NCI-H82 (cell line): Measurements from ENCODE around the gene WBP2.
A peak's percentile ranks its signal among the peaks of the same experiment; 100 is the strongest.
"Not testable (repeated sequence)": the region's sequence is repeated elsewhere in the genome, so short reads cannot be mapped to it uniquely, and the experiment has no call there.

ENCODE experiments used
- DNase-seq: peaks from one replicate; lab custom pipeline; 2025; lab: John Stamatoyannopoulos, UW

The WBP2 gene

DNA sequence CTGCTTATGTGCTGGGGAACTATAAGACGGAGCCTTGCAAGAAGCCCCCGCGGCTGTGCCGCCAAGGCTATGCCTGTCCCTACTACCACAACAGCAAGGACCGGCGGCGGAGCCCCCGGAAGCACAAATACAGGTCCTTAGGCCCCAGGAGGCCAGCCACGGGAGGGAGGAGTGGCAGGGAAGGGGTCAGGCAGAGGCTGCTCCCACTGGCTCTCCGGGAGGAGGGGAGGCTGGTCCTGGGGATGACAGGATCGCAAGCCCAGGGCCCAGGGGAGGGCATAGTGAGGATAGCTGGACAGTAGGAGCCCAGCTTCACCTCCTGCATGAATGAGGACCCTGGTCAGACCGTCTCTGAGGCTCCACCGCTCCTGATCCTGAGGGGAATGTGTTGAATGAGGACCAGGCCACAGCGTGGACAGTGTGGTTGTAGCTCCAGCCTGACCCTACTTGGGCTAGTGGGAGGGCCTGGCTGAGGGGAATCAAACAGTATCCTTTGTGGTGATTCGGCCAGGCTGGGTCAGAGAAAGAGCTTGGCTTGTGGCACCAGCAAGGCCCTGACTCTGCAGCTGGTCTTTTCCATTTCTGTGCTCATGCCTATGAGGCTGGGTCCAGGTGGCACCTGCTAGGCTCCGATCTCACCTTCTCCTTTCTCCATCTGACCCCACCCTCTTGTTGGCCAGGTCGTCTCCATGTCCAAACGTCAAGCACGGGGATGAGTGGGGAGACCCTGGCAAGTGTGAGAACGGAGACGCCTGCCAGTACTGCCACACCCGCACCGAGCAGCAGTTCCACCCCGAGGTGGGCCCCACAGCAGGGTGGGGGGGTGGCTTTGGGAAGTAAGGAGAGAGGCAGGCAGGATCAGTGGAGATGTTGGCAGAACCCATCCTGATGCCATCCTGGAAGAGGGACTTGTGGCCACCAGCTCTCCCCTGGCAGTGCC, 41.8 kb downstream of the WBP2 start:
- no peak for DNase-seq

DNA sequence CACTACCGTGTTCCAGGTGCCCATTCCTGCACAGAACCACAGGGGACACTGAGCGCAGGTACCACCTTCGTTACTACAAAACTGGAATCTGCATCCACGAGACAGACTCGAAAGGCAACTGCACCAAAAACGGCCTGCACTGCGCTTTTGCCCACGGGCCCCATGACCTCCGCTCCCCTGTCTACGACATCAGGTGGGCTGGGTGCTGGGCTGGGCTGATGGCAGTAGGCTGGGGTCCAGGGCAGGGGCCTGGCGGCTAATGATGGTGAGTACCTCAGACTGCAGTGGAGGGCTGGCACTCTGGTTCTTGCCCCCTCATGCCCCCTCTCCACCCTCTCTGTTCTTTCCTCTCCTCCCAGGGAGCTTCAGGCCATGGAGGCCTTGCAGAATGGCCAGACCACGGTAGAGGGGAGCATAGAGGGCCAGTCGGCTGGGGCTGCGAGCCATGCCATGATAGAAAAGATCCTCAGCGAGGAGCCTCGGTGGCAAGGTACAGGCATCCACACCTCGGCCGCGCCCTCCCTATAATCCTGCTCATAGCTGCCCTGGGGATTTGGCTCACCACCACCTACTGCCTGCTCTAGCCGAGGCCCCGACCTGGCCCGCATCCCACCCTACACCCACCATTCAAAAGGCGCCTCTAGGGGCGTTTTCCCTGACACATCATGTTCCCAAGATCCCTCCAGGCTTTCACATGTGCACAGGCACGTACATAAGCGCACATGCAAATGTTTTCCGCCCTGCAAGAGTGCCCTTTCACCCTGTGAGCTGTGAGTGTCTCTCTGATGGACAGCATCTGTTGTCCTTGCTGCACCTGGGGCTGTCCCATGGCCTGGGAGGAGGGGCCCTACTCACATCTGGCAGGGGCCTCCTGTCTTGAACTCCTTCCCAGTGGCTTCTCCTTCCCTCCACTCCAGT, 42.8 kb downstream of the WBP2 start:
- DNase-seq = no peak

DNA sequence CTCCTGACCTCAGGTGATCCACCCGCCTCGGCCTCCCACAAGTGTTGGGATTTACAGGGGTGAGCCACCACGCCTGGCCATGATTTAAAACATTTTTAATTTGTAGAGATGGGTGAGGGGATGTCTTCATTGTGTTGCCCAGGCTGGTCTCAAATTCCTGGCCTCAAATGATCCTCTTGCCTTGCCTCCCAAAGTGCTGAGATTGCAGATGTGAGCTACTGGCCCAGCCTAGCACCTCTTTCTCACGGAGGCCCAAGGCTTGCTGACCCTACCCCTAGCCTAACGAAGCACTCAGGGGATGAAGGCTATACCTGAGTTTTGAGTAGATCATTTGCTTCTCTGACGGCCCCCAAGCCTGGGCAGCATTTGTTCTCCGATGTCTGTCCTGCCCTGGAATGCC, 44.0 kb downstream of the WBP2 start:
- no peak for DNase-seq

DNA sequence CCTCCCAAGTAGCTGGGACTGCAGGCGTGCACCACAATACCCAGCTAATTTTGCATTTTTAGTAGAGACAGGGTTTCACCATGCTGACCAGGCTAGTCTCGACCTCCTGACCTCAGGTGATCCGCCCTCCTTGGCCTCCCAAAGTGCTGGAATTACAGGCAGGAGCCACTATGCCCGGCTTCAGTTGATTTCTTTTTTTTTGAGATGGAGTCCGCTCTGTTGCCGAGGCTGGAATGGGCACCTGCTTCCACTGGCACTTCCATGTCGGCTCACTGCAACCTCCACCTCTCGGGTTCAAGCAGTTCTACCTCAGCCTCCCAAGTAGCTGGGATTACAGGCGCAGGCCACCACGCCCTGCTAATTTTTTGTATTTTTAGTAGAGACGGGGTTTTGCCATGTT, 44.4 kb downstream of the WBP2 start:
- DNase-seq = not testable (repeated sequence)

DNA sequence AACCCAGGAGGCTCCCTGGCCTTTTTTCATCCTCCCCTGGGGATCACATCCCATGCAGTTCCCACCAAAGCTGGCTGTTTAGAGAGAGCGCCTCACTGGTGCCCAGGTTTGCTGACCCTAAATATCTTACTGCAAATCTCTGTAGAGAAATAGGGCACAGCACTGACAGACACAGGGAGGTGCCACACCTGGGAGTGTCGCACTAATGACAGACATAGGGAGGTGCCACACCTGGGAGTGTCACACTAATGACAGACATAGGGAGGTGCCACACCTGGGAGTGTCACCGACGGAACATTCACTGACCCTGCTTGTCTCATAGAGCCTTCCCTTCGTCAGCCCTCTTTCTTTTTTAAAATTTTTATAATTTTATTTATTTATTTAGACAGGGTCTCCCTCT, 44.9 kb downstream of the WBP2 start:
- peak; percentile 16 for DNase-seq

DNA sequence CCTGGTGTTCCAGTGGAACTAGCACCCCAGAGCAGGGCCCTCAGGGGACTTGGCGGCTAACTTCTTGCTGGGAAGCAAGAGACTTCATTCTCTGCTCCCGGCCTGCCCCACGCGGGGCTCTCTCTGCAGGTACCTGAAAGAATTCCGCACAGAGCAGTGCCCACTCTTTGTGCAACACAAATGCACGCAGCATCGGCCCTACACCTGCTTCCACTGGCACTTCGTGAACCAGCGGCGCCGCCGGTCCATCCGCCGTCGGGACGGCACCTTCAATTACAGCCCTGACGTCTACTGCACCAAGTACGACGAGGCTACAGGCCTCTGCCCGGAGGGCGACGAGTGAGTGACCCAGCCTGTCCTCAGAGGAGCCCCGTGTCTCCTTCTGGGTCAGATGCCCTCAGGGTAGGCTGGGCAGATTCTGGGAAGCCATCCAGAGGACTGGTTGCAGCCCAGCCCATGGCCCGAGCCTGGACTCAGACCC, 45.5 kb downstream of the WBP2 start:
- DNase-seq = no peak

DNA sequence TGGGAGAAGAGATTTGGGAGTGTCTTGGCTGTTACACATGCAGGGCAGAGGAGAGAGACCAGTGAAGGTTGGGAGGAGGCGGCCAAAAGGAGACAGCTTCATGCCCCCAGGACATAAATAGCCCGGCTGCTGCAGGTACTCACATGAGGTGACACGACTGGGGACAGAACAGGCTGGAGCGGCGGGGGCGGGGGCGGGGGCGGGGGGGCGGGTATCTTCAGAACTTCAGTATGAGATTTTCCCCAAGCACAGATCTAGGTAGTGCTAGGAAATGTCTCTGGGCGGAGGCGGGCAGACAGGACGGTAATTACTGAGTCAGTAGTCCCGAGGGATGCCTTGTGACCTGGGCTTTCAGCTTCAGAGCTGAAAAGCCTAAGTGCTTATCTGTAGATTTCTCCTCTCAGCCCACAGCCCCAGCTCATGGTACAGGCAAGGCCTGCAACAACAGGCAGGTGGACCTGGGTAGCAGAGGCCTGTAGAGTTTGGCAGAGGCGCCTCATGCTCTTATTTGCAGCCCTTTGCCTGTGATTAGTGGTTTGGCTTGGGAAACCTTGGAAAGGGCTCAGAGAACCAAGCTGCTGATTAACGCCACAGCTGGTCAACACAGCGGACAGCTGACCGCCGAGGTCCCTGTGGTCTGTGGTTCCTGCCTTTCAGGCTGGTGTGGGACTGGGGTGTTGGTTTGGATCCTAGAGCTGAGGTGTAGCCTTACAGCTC, 46.1 kb downstream of the WBP2 start:
- DNase-seq = peak; percentile 58

DNA sequence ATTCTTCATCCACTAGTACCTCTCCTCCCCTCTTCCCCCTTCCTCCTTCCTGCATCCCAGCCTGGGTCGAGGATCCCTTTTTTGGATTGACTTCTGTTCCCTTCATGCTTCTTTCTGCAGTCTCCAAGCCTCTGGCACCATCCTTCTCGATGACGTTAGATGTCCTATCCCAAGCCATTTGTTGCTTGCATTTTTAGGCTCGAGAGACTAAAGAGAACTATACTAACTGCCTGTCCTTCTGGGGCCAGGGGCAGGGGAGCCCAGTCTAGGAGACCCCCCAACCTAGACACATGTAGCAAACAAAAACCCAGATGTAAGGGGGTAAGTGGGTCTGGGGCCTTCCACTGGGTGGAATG, 46.6 kb downstream of the WBP2 start:
- no peak for DNase-seq

DNA sequence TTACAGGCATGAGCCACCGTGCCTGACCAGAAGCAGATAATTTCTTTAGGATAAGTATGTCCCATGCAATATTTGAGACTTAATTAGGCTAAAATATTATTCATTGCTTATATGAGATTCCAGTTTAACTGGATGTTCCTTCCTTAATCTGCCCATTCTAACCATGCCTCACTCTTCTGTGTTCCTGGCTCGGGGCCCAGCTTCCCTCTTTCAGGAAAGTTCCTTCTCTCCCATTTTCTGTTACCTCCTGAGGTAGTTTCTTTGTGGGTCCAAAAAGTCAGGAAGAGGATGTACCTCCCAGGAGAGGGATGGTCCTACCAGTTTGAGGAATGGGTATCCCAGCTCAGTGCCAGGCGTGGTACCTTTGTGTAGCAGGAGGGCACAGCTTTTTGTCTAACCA, 47.3 kb downstream of the WBP2 start:
- DNase-seq = no peak

DNA sequence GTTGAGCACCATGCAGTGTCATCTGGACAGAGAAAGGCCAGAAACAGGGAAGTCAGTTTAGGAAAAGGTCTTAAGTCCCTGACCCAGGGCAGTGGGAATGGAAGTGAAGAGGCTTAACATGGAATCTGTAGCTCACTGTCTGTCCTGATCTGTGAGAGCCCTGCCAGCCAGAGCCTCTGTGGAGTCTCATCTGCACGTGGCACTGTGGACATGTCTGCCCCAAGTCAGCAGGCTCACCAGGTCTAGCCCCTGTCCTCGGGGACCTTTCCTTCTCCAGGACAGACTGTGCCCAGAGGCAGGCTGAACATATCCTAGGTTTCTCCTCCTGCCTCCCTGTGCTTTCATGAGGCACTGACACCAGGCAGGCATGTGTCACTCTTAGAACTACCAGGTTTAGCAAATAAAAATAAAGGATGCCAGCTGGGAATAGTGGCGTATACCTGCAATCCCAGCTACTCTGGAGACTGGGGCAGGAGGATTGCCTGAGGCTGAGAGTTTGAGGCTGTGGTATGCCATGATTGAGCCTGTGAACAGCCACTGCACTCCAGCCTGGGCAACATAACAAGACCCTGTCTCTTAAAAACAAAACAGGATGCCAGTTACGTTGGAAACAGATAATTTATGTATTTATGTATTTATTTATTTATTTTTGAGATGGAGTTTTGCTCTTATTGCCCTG, 48.2 kb downstream of the WBP2 start:
- DNase-seq = no peak

DNA sequence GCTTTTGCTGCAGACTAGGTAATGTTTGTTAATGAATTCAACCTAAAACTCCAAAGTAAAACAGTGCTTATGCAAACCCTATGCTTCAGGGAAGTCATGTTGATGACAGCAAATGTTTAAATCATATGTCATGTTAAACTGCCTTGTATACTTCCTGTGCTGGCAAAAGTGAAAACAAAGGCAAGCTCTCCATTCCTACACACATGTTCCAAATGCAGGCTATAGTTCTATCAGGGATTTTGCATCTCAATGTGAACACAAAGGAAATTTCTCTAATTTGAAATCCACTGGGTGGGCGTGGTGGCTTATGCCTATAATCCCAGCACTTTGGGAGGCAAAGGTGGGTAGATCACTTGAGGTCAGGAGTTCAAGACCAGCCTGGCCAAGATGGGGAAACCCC, 51.3 kb downstream of the WBP2 start:
- DNase-seq = no peak

DNA sequence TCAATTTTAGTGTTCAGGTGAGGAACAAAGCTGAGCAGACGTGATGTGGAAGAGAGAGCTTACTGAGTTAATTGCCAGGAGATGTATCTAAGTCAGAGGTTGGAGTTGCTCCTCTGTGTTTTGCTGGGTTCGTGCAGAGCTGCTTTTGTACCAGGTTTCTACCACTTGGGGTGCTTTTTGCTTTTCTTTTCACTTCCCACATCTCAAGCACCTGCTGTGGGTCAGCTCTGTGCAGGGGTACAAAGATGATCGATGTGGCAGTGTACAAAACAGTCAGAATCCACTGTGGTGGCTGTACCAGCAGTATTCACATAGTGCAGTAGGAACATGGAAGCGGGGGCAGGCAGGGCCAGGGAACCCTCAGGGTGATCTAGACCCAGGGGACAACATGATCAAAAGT, 55.7 kb downstream of the WBP2 start:
- no peak for DNase-seq

DNA sequence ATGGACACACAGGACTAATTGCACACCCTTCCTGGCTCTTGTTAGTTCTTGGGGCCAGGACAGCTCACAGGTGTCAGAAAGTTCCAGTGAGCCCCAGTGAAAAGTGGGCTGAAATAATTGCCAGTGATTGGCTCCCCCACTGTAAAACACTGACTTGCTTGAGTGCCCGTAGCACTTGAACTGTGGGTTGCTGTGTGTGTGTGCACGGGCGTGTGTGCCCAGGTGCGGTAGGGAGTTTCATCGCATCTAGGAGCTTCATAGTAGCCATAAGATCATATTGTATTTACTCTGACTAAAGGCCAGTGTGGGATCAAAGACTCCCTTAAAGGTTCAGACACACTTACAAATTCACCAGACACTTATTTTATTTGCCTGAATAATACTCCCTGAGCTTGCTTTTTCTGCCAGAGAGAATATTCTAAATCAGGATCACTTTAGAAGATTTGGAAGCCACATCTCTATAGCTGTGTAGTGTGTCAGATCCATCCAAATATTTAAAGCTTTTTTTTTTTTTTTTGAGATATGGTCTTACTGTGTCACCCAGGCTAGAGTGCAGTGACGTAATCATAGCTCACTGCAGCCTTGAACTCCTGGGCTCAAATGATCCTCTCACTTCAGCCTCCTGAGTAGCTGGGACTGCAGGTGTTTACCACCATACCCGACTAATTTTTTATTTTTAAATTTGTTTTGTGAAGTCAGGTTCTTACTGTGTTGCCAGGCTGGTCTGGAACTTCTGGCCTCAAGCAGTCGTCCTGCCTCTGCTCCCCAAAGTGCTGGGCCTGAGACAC, 59.1 kb downstream of the WBP2 start:
- DNase-seq = no peak
